HG03342 (cell line): ENCODE results near the gene MYO7B.

Experiments
- ATAC-seq: cut with Tn5 transposase; IDR thresholded peaks from one replicate; pipeline ENCODE4 v1.9.1; 2021; ENCODE audit warnings: mild to moderate bottlenecking, moderate library complexity; ENCODE audit not compliant: unreplicated experiment

The MYO7B gene

DNA sequence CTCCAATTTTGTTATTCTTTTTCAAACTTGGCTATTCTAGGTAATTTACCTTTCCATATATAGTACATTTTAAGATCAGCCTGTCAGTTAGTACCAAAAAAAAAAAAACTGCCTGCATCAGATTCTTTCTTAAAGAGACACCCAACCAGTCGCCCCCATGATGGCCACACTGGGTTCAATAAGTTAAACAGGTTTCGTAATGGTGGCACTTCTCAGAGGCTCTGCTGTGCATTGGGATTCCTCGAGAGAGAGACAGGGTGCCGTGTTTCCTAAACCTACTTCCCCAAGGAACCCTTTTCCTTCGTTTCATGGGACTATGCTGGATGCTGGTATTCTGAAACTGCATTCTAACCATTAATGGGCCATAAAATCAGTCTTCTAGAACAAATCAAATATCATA, 37.4 kb downstream of the MYO7B start:
- ATAC-seq: no peak

DNA sequence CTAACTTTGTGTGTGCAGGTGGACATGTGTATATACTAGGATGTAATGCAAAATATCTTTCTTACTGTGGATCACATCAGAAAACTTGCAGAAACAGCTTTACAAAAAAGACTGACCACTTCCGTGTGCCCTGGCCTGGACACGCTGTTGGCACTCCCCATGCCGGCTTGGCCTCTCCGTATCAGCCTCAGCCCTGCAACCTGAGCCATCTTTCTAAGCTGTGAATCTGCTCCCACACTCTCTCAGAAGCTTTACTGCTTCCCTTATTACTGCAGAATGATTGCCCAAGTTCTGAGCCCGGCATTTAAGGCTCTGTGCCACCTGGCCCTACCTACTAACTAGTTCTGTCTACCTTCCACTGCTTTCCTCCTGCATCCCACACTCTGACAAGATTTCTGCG, 37.8 kb downstream of the MYO7B start:
- no peak for ATAC-seq

DNA sequence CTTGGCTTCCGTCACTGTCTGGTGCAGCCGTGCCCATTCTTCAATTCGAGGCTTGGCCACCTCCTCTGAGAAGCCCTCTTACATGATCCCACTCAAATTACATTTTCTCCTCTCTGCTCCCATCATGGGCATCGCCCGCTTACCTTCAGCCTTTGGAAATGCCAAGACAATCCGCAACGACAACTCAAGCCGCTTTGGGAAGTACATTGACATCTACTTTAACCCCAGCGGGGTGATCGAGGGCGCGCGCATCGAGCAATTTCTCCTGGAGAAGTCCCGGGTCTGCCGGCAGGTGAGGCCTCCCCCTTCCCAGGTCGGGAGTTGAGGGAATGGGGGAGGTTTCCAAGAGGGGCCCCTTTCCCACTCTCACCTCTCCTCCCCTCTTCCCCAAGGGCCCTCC, 38.3 kb downstream of the MYO7B start:
- no peak for ATAC-seq

DNA sequence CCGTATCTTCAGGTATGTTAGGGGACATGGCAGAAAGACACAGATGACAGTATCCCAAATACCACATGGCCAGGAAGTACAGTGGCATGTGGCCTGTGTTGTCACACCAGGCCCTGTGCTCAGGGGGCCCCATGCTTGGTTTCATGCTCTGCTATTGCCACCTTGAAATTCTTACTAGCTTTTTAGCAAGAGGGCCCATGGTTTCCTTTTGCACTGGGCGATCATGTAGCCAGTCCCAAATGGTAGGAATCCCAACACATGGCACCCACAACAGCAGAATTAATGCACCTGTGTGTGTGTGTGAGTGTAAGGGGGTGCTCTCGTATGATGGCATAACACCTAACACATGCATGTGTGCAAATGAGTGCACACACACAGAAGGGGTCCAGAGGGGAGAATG, 39.2 kb downstream of the MYO7B start:
- ATAC-seq: no peak

DNA sequence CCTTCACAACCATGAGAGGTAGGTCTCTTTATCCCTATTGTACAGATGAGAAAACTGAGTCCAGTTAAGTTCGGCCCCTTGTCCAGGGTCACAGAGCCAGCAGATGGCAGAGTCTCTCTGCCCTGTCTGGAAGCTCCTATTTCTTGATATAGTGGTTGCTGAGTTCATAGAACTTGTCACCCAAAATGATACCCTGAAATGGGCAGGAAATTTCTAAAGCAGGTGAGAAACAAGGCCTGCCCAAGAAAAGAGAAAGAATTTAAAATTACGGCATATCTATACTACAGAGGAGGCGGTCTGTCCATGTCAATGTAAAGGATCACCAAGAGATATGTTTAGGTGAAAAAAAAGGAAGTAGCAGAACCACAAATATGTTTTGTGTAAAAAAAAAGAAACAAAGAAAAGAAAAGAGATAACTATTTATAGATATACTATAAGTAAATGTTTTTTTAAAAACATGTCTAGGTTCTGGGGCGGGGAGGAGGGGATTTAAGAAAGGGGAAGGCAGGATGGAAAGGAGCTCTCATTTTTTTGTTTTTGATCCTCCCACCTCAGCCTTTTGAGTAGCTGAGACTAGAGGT, 39.8 kb downstream of the MYO7B start:
- ATAC-seq: no peak

DNA sequence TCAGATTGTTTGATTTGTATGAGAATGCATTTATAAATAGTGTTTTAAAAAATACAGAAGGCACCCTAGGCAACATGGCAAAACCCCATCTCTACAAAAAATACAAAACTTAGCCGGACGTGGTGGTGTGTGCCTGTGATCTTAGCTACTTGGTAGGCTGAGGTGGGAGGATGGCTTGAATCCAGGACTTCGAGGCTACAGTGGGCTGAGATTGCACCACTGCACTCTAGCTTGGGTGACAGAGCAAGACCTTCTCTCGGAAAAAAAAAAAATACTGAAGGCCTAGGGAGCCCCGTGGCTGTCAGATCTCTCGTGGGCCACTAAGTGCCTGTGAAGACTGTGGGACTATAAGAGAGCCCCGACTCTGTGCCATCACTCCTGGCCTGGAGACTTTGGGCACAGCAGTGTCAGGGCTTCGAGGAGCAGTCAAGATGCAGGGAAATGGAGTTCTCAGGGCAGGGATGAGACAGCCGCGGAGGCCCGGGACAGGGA, 40.5 kb downstream of the MYO7B start:
- no peak for ATAC-seq

DNA sequence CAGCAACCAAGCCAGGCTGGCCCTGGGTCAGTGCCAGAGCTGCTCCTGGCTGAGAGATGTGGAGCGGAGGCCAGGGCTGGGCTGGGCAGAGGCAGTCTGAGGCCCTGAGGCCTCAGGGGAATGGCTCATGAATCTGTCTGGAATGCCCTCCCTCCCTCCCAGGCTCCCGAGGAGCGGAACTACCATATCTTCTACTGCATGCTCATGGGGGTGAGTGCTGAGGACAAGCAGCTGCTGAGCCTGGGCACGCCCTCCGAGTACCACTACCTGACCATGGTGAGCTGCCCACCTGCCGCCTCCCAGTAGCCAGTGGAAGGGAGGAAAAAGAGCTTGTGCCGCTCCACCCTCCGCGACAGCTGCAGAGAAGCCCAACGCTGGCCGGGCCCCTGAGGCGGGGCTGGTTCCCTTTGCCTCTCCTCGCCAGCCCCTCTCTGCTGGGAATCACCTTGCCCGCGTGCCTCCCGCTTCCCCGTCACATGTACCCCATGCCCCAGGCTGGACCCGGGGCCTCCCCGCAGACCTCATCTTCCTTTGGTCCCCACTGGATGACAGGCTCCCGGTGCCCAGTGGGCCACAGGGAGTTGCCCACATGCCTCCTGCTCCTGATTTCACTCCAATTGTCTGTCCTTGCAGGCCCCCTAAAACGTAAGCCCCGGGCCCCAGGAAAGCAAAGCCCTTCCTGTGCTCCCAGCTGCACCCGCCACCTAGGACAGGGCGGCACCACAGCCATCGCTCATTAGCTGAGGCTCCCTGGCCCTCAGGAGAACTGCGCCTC, 41.1 kb downstream of the MYO7B start:
- ATAC-seq: no peak

DNA sequence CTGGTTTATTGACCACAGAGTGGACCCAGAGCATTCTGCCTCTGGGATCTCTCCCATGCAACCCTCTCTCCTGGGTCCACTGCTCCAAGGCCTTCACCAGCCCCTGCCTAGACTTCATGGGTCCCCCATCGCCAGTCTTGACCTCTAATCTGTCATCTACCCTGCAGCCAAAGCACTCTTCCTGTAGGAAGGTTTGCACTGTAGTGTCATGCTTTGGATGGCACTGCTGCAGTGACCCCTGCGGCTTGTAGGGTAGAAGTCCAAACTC, 41.7 kb downstream of the MYO7B start:
- ATAC-seq: no peak

DNA sequence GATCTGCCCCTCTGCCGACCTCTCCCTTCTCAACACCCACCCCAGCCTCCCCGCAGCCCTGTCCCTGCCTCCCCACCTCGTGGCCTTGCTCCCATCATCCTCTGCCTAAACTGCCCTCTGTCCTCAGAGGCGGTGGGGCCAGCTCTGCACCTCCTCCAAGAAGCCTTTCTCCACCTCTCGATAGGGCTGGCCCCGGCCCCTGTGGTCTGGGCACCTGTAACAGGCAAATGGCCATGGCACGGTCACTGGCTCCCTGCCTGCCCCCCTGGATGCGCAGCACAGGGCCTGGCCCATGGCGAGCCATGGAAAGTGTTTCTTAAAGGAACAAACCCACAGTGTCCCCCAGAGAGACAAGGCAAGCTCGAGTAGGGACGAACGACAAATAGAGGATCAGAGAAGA, 42.0 kb downstream of the MYO7B start:
- ATAC-seq: no peak

DNA sequence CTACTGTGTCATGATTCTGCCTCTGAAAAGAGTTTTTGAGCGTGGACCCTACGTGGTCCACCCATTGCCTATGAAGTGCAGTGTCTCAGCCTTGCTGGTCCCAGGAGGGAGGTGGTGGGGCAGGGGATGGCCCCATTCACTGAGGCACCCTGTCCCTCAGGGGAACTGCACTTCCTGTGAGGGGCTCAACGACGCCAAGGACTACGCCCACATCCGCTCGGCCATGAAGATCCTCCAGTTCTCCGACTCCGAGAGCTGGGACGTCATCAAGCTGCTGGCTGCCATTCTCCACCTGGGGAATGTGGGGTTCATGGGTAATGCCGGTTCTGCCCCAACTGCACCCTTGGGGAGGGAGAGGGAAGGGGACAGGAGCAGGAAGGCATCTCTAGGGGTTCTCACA, 42.5 kb downstream of the MYO7B start:
- peak; percentile 59 for ATAC-seq

DNA sequence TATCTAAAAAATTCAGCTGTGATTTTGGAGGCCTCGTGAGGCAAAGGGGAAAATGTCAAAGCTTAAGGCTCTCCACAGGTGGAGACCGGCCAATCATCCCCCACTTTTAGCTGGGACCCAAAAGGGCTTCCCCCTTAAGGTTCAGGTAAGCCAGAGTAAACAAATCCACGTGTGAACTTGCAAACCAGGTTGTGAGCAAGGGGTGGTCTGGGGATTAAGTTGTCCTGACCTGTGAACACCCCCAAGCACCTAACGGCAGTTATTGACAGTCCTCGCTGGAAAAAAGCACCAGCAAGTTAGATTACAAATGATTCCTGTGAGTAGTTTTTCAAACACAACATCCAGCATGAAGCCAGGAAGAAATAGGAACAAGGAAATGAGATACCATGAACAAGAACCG, 42.9 kb downstream of the MYO7B start:
- ATAC-seq: no peak

DNA sequence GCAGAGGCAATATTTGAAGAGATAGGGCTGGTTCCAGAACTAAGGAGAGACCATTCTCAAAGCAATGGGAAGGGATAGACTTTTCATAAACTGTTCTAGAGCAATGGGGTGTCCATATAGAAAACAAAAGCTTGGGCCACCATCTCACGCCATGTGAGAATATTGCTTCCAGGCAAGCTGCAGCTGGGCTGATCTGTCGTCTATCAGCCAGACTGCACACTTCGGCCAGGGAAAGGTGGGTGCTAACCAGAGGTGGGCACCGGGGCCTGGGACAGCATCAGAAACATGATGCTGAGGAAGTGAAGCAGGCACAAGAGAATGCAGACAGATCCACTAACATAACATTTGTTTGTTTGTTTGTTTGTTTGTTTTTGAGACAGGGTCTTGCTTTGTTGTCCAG, 43.7 kb downstream of the MYO7B start:
- no peak for ATAC-seq

DNA sequence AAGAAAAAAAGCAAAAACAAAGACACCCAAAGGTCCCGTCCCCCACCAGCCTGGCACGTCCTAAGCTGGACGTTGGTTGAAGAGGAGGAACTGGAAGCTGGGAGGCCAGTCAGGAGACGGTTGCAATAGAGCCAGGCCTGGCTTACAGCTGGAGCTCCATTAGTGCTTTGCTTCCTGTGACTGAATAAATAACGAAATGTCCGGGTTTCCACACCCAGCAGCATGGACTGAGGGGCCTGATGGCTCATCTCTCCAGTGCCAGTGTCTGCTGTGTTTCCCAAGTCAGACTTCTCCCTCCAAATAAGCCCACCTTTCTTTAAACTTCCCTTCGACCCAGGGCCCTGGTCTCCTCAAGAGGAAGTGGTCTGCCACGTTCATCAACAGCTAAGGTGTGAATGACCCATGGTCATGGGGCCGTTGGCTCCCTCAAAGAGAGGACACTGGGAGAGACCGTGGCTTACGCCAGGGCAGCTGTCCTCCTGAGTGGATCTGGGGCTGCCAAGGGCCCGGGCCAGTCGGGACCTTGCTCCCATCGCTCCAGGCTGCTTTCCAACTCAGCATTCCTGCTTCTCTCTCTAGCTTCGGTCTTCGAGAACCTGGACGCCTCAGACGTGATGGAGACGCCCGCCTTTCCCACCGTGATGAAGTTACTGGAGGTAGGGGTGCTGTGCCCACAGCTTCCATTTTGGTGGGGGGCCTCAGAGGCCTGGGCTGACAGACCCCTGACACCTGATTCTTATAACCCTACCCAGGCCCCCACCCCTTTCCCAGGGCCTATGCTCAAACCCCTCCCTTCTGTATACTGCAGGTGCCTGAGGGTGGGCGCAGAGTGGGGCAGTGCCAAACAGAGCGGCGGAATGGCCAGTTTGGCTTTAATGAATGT, 44.9 kb downstream of the MYO7B start:
- ATAC-seq: no peak

DNA sequence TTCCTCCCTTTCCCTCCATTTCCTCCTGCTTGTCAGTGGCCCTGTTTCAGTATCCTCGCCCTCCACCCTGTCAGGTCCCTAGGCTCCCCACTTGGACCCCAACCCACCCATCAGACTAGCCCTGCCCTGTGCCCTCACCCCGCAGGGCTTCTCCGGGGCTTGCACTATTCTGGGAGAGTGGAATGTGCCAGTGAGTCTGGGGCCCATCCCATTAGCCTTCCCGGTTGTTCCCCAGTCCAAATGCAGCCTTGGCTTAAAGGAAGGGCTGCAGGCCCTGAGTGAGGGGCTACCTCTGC, 45.5 kb downstream of the MYO7B start:
- no peak for ATAC-seq

DNA sequence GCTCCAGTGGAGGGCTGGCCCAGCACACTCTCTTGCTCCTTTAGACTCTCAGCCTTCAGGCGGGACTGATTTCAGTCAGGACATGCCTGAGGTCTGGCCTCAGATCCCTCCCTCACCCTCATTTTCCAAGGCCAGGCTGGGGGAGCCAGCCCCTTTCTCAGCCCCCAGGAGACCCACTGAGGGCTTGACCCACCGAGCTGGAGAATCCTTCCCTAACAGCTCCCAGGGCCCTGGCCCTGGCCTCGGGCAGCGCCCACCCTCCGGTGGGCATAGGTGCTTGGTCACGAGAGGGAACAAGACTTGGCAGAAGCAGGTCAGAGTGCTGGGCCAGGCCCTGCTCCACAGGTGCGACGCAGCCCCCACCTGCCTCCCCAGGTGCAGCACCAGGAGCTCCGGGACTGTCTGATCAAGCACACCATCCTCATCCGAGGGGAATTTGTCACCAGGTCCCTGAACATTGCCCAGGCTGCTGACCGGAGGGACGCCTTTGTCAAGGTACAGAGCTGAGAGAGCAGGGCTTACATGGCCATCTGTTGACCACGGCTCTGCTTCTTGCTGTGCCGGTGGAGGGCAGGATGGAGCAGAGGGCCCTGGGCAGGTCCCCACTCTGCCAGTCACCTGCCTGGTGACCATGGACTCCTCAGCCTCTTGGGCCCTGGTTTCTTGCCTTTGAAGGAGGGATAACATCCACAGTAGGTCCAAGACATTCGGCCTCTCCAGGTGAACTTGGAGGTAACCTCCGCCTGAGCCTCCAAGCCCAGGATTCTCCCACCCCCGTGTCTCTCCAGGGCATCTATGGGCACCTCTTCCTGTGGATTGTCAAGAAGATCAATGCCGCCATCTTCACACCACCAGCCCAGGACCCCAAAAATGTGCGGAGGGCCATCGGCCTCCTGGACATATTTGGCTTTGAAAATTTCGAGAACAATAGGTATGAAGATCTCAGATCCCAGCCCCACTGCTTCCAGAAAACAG, 46.3 kb downstream of the MYO7B start:
- no peak for ATAC-seq

DNA sequence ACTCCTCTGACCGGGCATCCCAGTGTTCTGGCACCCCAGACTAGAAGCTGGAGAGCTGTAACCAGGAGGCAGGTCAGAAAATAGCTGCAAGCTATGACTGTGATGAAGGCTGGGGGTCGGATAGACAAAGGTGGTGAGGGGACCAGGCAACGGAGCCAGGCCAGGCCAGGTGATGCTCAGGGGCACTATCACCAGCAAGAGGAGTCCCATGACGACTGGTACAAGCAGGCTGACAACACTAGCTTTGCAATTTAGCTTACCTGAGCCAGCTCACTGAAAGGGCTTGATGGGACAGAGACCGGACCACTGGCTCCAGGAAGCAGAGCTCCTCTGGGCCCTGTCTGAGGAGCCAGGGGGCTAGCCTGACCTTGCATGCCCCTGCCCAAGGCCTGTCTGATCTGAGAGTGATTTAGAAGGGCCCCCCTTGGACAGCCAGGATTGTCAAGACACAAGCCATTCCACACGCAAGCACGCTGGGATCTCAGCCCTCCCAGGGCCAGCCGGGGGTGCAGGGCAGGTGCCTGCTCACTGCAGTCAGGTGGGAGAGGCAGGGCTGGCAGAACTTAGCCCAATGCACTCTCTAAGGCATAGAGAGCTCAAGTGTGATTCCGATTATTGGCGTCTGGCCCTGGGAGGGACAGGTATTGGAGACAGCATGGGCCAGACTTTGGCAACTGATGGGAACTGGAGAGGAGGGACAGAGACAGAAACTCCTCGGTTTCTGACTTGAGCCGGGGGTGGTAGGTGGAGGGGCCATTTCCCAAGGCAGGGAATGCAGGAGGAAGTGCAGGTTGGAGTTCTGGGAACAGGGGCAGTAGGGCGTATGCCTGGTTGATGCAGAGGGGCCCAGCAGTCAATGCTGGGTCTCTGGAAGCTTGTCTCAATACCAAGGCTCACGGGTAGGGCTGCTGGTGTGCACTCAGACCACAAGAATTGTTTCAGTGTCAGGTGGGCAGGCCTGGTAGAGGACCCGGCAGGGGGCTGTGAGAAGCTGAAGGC, 47.7 kb downstream of the MYO7B start:
- ATAC-seq: no peak

DNA sequence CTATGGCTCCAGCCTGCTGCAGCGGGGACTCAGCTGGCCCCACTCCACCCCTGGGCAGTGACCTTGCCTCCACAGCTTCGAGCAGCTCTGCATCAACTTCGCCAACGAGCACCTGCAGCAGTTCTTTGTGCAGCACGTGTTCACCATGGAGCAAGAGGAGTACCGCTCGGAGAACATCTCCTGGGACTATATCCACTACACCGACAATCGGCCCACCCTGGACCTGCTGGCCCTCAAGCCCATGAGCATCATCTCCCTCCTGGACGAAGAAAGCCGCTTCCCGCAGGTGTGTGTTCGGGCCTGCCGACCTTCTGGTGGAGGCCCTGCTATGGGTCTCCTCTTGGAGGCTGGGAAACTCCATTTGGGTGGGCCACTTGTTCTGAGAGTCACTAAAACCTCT, 48.6 kb downstream of the MYO7B start:
- ATAC-seq: no peak

DNA sequence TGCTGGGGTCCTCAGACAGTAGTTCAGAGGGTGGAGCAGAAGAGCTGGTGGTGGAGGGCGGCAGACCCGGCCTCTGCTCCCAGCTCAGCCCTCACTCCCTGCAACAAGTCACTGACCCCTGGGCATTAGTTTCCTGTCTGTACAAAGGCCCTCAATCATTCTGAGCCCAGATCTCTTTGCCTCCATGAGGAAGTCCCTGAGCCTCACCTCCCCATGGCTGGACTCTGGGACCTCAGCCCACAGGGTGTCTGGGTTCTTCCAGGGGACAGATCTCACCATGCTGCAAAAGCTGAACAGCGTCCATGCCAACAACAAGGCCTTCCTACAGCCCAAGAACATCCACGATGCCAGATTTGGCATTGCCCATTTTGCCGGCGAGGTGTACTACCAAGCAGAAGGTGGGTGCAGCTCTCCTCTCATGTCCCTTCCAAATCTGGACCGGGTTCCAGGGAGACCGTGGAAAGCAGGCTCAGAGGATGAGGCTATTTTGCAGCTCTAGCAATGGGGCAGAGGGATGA, 49.1 kb downstream of the MYO7B start:
- no peak for ATAC-seq

DNA sequence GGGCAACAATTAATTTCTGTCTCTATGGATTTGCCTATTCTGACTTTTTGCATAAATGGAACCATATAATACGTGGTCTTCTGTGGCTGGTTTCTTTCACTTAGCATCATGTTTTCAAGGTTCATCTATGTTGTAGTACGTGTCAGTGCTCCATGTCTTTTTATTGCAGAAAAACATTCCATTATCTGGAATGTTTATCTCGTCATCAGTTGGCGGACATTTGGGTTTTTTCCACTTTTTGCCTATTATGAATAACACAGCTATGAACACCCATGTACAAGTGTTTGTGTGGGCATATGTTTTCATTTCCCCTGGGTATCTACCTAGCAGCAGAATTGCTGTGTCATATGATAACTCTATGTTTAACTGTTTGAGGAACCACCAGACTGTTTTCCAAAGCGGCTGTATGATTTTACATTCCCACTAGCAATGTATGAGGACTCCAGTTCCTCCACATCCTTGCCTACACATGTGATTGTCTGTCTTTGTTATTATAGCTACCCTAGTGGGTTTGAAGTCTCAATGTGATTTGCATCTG, 49.9 kb downstream of the MYO7B start:
- ATAC-seq: no peak
